PFSK-1 (cell line): ENCODE measurements around the gene KIF18A.

Experiments
- FOXP2 ChIP-seq: optimal IDR thresholded peaks from 2 replicates; pipeline ENCODE3; 2011; ENCODE audit warnings: borderline replicate concordance, control low read depth, inconsistent platforms; ENCODE audit not compliant: insufficient read depth; ENCODE audit errors: extremely low read length, extremely low read depth
- POLR2AphosphoS5 ChIP-seq: IDR thresholded peaks from 2 replicates; pipeline ENCODE4 v1.6.1; 2012; ENCODE audit warnings: low read depth, mild to moderate bottlenecking, control low read depth, low read length, moderate library complexity
- SIN3A ChIP-seq: IDR thresholded peaks from 2 replicates; pipeline ENCODE4 v1.6.1; 2012; ENCODE audit warnings: mild to moderate bottlenecking, low read length, moderate library complexity, borderline replicate concordance; ENCODE audit not compliant: insufficient read depth
- TAF1 ChIP-seq: IDR thresholded peaks from 2 replicates; pipeline ENCODE4 v1.6.1; 2012; ENCODE audit warnings: low read length, control low read depth, borderline replicate concordance; ENCODE audit not compliant: insufficient read depth
- TF ChIP-seq, protein P1 (sequence below), 2 experiments: IDR thresholded peaks; 2 replicates each; pipeline versions ENCODE4 v1.6.1 to v1.8.0; 2011 to 2012; ENCODE audit warnings: low read depth in 2 of 2, low read length in 2 of 2, control low read depth in 1 of 2, inconsistent platforms in 1 of 2, mild to moderate bottlenecking in 1 of 2, moderate library complexity in 1 of 2; ENCODE audit not compliant: insufficient read depth in 1 of 2

The KIF18A gene

DNA sequence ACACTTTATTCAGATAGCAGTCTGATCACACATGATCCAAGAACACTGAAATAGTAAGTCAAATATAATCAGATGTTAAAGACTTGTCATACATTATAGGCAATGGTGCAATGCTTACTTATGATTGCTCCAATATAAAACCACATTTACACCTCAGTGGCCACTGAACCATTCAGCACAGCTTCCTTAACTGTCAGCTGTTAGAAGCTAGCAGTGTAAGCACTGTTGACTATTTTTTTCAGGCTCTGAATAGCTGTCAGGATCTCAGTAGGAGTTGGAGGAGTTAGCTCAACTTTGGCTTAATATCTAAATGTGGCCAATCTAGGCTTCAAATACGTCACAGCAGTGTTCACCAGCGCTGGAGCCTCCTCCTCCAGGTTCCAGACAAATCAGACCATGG is 36.9 kb upstream of the KIF18A start:
- TF ChIP-seq SIN3A: no peak
- TF ChIP-seq TAF1: no peak
- TF ChIP-seq, protein P1, sequence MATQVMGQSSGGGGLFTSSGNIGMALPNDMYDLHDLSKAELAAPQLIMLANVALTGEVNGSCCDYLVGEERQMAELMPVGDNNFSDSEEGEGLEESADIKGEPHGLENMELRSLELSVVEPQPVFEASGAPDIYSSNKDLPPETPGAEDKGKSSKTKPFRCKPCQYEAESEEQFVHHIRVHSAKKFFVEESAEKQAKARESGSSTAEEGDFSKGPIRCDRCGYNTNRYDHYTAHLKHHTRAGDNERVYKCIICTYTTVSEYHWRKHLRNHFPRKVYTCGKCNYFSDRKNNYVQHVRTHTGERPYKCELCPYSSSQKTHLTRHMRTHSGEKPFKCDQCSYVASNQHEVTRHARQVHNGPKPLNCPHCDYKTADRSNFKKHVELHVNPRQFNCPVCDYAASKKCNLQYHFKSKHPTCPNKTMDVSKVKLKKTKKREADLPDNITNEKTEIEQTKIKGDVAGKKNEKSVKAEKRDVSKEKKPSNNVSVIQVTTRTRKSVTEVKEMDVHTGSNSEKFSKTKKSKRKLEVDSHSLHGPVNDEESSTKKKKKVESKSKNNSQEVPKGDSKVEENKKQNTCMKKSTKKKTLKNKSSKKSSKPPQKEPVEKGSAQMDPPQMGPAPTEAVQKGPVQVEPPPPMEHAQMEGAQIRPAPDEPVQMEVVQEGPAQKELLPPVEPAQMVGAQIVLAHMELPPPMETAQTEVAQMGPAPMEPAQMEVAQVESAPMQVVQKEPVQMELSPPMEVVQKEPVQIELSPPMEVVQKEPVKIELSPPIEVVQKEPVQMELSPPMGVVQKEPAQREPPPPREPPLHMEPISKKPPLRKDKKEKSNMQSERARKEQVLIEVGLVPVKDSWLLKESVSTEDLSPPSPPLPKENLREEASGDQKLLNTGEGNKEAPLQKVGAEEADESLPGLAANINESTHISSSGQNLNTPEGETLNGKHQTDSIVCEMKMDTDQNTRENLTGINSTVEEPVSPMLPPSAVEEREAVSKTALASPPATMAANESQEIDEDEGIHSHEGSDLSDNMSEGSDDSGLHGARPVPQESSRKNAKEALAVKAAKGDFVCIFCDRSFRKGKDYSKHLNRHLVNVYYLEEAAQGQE (IDR thresholded peaks at IDR 0.05; ENCODE audit: insufficient read depth in 1 of 2, low read depth in 2 of 2, low read length in 2 of 2): no peak
- TF ChIP-seq FOXP2: no peak
- TF ChIP-seq POLR2AphosphoS5: no peak

DNA sequence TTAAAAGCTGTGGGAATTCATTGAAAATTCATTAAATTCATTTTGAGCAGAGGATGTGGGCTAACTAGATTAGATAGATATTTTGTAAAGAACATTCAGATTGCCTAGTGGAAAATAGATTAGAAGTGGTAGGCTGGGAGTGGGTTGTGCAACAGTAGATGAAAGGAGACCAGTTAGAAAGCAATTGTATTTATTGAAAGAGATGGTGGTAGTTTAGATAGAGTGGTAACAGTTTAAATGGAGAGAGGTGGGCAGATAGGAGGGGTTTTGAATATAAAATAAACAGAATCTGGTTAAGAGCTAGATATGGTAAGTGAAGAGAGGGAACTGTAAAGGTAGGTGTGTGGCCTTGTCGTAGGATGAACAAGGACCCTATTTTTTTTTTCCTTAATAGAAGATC is 34.8 kb upstream of the KIF18A start:
- TF ChIP-seq POLR2AphosphoS5 (no peak), SIN3A (no peak), TAF1 (no peak), FOXP2 (no peak)
- TF ChIP-seq, protein P1 (IDR thresholded peaks at IDR 0.05; ENCODE audit: insufficient read depth in 1 of 2, low read depth in 2 of 2, low read length in 2 of 2): no peak

DNA sequence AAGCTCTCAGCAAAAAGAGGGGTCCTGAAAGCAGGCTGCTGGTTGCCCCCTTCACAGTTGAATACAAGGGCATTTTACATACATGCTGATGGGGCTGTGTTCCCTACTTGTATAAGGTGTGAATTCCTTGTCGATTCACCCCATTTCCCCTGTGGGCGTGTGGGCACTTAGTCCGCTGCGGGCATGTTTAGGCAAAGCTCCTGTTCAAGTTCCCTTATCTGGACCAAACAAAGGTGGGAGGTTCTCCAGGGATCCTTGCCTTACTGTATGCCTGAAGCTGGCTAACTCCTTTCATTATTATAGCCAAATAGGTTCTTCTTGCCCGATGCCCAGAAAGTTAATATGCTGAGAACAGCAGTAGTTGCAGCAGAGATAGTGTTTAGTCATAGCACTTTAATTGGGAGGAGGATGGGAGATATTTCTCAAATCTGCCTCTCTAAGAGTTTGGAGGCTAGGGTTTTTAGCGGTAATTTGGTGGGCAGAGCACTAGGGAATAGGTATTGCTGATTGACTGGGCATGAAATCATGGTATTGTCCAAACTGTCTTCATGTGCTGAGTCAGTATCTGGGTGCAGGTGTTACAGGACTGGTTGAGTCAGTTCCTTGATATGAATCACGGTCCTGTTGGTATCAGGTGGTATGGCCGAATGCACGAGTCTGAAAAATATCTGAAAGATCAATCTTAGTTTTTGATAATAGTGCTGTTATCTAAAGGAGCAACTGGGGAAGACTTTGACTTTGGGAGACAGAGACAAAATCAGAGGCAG is 32.9 kb upstream of the KIF18A start:
- TF ChIP-seq TAF1 (no peak), FOXP2 (no peak), SIN3A (no peak), POLR2AphosphoS5 (no peak)
- TF ChIP-seq, protein P1 (IDR thresholded peaks at IDR 0.05; ENCODE audit: insufficient read depth in 1 of 2, low read depth in 2 of 2, low read length in 2 of 2): no peak

DNA sequence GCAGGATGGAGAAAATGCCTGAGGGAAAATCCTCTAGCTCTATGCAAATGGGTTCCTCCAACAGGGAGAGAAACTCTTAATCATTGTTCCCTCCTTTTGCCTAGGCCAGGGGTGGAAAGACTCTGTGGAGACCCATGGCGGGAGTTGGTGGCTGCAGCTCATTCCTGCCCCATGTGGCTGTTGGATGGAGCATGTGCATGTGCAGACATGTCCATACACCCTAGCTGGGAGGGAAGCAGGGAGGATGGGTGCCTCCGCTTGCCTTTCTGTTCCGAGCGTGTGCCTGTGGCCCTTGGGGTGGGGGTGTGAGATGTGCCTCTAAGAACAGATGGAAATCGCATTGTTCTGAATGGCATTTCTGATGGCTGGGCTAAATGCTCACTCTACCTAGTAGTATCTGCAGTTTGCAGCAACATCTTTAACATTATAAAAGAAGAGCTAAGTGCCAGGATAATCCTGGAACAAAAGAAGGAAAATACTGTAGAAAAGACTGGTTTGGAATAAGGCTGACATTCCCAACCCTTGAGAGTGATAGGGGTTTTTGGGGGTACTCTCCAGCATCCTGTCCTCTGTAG is 32.0 kb upstream of the KIF18A start:
- TF ChIP-seq, protein P1 (IDR thresholded peaks at IDR 0.05; ENCODE audit: insufficient read depth in 1 of 2, low read depth in 2 of 2, low read length in 2 of 2): no peak
- TF ChIP-seq SIN3A (no peak), POLR2AphosphoS5 (no peak), FOXP2 (no peak), TAF1 (no peak)
